ENCODE results near the gene BSCL2.
A peak's percentile ranks its signal among the peaks of the same experiment; 100 is the strongest.
"Not testable (repeated sequence)": the region's sequence is repeated elsewhere in the genome, so short reads cannot be mapped to it uniquely, and the experiment has no call there.

Gene BSCL2

GRCh38 chr11:62652161-62653006 lies 54.8 kb downstream of the BSCL2 start:
- no peak for DNase-seq

GRCh38 chr11:62650283-62650682 lies 56.9 kb downstream of the BSCL2 start:
- DNase-seq = not testable (repeated sequence)

- no peak for DNase-seq
Measured at GRCh38 chr11:62649486-62649885, 57.7 kb downstream of the BSCL2 start.

GRCh38 chr11:62648967-62649364 lies 58.3 kb downstream of the BSCL2 start:
- DNase-seq = no peak

- no peak for DNase-seq
Measured at GRCh38 chr11:62648185-62648966, 58.8 kb downstream of the BSCL2 start.

- DNase-seq = no peak
Measured at GRCh38 chr11:62647609-62648005, 59.6 kb downstream of the BSCL2 start.

GRCh38 chr11:62646825-62647608 lies 60.2 kb downstream of the BSCL2 start:
- no peak for DNase-seq

GRCh38 chr11:62645946-62646824 lies 61.0 kb downstream of the BSCL2 start, which contains the start of gene GANAB:
Gene GANAB, minus strand, starts transcription at chr11:62646613. Its CDS starts 14 bp downstream, at chr11:62646599.
- DNase-seq = peak; percentile 97

- DNase-seq = no peak
Measured at GRCh38 chr11:62645671-62645945, 61.6 kb downstream of the BSCL2 start.

GRCh38 chr11:62644220-62644619 lies 63.0 kb downstream of the BSCL2 start:
- no peak for DNase-seq
